H54 (cell line): ENCODE data around the gene CCDC78.
"Not testable (repeated sequence)": the region's sequence is repeated elsewhere in the genome, so short reads cannot be mapped to it uniquely, and the experiment has no call there.

Source experiments
- DNase-seq: peaks from one replicate; pipeline ENCODE4 v3.0.0; 2011; ENCODE audit warnings: low spot score, mixed read lengths; ENCODE audit not compliant: insufficient read length
- FAIRE-seq: peaks from 3 replicates; lab custom pipeline; 2011; peaks lifted over from hg19 to GRCh38; lab: Jason Lieb, UNC
- POLR2A ChIP-seq: IDR thresholded peaks from 2 replicates; pipeline ENCODE4 v1.6.1; 2011; ENCODE audit warnings: low read depth, mild to moderate bottlenecking, low read length

CCDC78 gene

DNA sequence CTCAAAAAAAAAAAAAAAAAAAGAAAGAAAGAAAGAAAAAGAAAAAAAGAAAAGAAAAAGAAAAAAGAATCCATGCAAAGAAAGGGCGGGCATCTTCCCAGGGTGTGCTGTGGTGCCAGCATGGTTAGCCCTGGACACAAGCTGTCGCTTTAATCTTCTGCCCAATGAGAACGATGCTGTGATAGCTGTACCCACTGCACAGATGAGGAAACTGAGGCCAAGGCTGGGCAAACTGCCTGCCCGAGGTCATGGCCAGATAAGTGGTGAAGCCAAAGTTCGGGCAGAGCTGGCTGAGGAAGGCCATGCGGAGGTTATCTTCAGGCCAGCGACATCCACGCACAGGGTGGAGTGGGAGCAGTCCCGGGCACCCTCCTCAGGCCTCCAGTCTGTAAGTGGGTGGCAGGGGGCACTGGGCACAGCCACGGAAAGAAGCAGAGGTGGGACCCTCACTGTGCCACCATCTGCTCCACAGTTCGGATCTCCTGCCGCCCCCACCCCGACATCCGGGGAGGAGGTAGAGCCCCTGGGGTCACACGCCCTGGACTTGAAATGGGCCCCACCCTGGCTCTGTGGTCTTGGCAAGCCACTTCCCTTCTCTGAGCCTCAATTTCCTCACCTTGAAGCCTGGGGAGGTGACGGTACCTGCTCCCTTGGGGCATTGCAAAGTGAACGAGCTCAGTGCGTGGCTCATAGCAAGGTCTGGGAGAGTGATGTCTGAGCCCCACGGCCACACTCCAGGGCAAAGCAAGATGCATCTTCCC lies 27.2 kb downstream of the CCDC78 start:
- DNase-seq (no peak), FAIRE-seq (no peak)
- TF ChIP-seq POLR2A: no peak

DNA sequence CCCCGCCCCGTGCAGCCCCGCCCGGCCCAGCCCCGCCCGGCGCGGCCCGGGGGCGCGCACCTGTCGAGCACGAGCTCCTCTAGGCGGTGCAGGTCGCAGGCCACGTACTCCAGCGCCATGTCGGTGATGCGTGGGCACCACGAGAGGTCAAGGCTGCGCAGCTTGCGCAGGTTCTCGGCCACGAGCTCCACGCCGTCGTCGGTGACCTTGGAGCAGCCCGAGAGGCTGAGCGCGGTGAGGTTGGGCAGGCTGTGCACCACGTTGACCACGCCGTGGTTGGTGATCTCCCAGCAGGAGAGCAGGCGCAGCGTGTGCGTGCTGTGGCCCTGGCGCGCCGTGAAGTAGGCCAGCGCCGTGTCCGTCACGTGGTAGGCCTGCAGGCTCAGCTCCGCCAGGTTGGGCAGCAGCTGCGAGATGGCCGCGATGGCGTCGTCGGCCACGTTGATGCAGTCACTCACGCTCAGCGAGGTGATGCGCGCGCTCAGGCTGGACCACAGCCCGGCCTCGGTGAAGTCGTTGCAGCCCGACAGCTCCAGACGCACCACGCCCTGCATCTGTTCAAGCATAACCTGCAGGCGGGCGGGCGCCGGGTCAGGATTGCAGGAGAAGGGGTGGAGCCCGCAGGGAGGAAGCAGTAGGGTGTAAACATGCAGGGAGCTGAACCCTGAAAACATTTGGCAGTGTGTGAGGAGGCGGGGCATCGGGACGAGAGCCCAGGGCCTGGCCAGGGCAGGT lies 30.7 kb downstream of the CCDC78 start:
- TF ChIP-seq POLR2A: no peak
- FAIRE-seq (no peak), DNase-seq (no peak)

- no peak for TF ChIP-seq POLR2A
- DNase-seq (no peak), FAIRE-seq (no peak)
Observed at GRCh38 chr16:694863-695354, 31.3 kb downstream of the CCDC78 start.

DNA sequence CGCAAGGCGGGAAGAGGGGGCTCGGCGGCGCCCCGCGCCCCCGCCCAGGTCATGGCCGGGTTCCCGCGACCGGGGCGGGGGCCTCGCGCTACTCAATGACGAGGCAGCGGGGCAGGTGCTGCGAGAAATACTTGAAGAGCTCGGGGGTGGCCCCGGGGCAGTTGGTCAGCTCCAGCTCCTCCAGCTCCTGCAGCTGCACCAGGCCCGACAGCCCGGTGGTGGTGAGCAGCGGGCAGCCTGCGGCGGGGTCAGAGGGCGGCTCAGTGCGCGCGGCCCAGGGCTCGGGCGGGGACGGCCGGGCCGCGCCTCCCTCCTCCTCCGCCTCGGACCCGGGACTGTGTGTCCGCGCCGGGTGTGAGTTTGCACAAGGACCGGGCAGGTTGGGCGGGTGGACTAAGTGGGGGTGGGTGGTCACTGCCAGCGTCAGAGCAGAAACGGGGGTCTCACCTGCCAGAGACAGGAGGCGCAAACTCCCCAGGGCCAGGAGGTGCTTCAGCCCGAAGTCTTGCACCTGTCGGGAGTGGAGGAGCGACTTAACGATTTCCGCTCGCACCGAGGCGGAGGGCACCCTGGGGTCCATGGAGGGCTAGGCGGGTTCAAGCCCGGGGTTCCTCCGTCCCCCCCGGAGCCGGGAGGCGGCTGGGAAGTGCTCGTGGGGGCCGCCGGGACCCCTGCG lies 31.9 kb downstream of the CCDC78 start:
- FAIRE-seq: no peak

DNA sequence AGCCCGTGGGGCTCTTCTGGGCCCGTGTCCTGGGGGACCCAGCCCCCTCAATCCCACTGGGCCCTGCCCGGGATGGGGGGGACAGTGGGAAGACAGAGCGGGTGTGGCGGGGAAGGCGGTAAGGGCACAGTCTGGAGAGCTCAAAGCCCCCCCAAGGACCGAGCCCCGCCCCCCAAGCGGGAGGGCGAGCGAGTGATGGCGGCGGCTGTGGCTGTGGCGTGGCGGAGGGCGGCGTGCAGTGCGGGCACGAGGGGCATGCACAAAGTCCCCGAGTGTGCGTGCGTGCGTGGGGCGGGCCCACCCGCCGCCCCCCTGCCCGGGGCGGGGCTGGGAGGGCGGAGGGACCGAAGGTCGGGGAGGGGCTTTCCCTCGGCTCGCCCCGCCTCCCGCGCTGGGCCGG lies 32.5 kb downstream of the CCDC78 start:
- no peak for DNase-seq
- TF ChIP-seq POLR2A: no peak
- no peak for FAIRE-seq

More for the DNA sequence above, 31.9 kb downstream of the CCDC78 start:
- no peak for DNase-seq
- no peak for TF ChIP-seq POLR2A

- no peak for DNase-seq
- FAIRE-seq: no peak
- TF ChIP-seq POLR2A: no peak
Observed at GRCh38 chr16:693364-693763, 32.9 kb downstream of the CCDC78 start.

- FAIRE-seq: no peak
- no peak for TF ChIP-seq POLR2A
- DNase-seq: no peak
Observed at GRCh38 chr16:692356-693108, 33.7 kb downstream of the CCDC78 start.

DNA sequence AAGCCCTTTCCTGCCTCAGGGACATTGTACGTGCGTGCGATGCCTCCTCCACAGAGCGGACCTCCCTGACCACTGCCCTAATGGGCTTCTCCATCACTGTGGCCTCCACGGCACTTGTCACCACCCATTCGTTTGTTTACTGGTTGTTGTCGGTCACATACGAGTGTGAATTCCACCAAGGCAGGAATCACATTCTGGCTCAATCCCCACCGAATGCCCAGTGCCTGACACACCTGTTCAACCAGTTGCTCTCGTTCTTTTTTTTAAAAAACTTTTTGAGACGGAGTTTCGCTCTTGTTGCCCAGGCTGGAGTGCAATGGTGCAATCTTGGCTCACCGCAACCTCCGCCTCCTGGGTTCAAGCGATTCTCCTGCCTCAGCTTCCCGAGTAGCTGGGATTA lies 35.0 kb downstream of the CCDC78 start:
- not testable (repeated sequence) for DNase-seq, FAIRE-seq

- FAIRE-seq (no peak), DNase-seq (no peak)
- no peak for TF ChIP-seq POLR2A
Observed at GRCh38 chr16:689175-689897, 36.9 kb downstream of the CCDC78 start.

- FAIRE-seq (no peak), DNase-seq (no peak)
- TF ChIP-seq POLR2A: no peak
Observed at GRCh38 chr16:687499-687898, 38.7 kb downstream of the CCDC78 start.

GRCh38 chr16:686459-687260 lies 39.6 kb downstream of the CCDC78 start:
- no peak for DNase-seq
- no peak for FAIRE-seq
- TF ChIP-seq POLR2A: no peak

DNA sequence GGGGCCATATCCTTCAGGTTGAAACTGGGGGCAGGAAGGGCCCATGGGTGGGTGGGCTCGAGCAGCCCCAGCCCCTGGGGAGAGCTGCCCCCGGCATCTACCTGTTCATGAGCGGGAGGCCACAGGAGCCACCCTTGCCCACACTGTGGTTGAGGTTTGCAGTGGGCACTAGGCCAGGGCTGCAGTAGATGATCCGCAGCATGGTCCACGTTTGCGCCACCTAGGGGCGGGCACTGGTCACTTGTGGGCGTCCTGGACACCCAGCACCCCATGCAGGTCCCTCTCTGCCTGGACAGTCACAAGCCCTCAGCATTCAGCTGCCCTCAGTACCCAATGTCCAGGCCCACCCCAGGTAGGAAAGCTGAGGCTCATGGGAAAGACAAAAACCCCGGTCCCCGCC lies 40.3 kb downstream of the CCDC78 start:
- FAIRE-seq (no peak), DNase-seq (peak; percentile 81)
- TF ChIP-seq POLR2A: no peak
